22Rv1 (cell line): ENCODE measurements around the gene CORIN.

Experiments
- H3K27ac ChIP-seq: fragments of 450-650 bp; 2 replicates; pipeline ENCODE4 v1.5.1; 2017
- ZFX ChIP-seq: fragments of 450-650 bp; IDR thresholded peaks from 2 replicates; pipeline ENCODE4 v1.6.1; 2017; ENCODE audit warnings: antibody characterized with exemption, borderline replicate concordance
- TF ChIP-seq, protein P1 (sequence below): fragments of 450-650 bp; IDR thresholded peaks from 2 replicates; pipeline ENCODE4 v1.5.1; 2017; ENCODE audit warnings: mild to moderate bottlenecking

Gene CORIN

GRCh38 chr4:47703956-47704355 is 133.9 kb downstream of the CORIN start:
- no peak overlapping the region for H3K27ac ChIP-seq
- TF ChIP-seq, protein P1, sequence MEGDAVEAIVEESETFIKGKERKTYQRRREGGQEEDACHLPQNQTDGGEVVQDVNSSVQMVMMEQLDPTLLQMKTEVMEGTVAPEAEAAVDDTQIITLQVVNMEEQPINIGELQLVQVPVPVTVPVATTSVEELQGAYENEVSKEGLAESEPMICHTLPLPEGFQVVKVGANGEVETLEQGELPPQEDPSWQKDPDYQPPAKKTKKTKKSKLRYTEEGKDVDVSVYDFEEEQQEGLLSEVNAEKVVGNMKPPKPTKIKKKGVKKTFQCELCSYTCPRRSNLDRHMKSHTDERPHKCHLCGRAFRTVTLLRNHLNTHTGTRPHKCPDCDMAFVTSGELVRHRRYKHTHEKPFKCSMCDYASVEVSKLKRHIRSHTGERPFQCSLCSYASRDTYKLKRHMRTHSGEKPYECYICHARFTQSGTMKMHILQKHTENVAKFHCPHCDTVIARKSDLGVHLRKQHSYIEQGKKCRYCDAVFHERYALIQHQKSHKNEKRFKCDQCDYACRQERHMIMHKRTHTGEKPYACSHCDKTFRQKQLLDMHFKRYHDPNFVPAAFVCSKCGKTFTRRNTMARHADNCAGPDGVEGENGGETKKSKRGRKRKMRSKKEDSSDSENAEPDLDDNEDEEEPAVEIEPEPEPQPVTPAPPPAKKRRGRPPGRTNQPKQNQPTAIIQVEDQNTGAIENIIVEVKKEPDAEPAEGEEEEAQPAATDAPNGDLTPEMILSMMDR = no peak
- no peak for TF ChIP-seq ZFX

- H3K27ac ChIP-seq = no peak overlapping the region
- TF ChIP-seq, protein P1 = no peak
- TF ChIP-seq ZFX = no peak
These were observed 134.9 kb downstream of the CORIN start for GRCh38 chr4:47703008-47703407.

DNA sequence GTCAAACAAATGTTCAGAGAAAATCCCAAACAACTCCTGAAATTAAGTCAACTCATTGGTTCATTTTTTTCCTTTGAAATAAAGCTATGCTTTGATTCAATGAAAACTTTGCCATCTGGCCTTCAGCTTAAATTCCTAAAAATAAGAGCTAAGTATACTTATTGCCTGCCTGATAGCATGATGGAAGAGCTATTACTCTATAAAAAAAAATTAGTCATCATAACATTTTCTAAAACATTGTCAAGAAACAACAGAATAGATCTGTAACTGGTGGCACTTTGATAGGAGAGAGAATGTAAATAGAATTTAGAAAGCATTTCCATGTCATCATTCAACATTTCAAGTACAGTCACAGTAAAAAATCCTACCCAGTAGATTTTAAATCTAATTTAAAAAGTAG is 136.6 kb downstream of the CORIN start:
- TF ChIP-seq, protein P1 = no peak
- no peak overlapping the region for H3K27ac ChIP-seq

GRCh38 chr4:47698837-47699236 is 139.0 kb downstream of the CORIN start:
- H3K27ac ChIP-seq = no peak overlapping the region
- TF ChIP-seq ZFX = no peak
- TF ChIP-seq, protein P1 = no peak

GRCh38 chr4:47696823-47697222 is 141.0 kb downstream of the CORIN start:
- no peak for TF ChIP-seq ZFX
- TF ChIP-seq, protein P1 = no peak
- H3K27ac ChIP-seq = no peak overlapping the region

DNA sequence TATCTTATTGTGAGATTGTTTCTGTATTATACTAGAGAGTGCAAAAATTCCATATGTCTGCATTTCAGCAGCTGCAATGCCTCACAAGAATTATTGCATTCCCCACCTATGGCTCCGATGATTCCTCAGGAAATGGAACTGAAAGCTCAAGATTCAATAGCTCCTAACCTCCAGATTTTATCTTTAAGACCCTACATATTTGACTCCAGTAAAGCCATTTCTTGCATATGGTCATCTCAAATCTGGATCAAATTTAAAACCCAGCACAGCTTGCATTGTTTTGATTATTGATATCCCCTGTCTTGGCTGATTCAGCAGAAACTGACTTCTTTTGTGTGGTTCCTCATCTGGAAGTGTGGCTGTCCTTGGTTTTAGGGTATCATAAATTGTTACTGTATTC is 142.6 kb downstream of the CORIN start:
- no peak for TF ChIP-seq ZFX
- TF ChIP-seq, protein P1 = no peak
- no peak overlapping the region for H3K27ac ChIP-seq

- H3K27ac ChIP-seq = no peak overlapping the region
- TF ChIP-seq, protein P1 = no peak
- no peak for TF ChIP-seq ZFX
These were observed 143.5 kb downstream of the CORIN start for GRCh38 chr4:47694322-47694721.
